K562 treated with DMSO at 1 percent for 4 hours (cell line): ENCODE measurements around the gene EIF1AD. TPM values are rescaled to one million over a fixed set of nuclear protein-coding genes. Genes with fewer than 3 reads are reported as not detected.

Experiments
- total RNA-seq: library from RNA; unstranded; fragments of 300-600 nt; gene quantifications from 2 replicates; pipeline ENCODE4 v1.2.3, GENCODE V29; 2022; ENCODE audit not compliant: insufficient read depth

EIF1AD gene, protein sequence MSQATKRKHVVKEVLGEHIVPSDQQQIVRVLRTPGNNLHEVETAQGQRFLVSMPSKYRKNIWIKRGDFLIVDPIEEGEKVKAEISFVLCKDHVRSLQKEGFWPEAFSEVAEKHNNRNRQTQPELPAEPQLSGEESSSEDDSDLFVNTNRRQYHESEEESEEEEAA
- total RNA-seq = 33.9 and 39.2 TPM in 2 replicates

DNA sequence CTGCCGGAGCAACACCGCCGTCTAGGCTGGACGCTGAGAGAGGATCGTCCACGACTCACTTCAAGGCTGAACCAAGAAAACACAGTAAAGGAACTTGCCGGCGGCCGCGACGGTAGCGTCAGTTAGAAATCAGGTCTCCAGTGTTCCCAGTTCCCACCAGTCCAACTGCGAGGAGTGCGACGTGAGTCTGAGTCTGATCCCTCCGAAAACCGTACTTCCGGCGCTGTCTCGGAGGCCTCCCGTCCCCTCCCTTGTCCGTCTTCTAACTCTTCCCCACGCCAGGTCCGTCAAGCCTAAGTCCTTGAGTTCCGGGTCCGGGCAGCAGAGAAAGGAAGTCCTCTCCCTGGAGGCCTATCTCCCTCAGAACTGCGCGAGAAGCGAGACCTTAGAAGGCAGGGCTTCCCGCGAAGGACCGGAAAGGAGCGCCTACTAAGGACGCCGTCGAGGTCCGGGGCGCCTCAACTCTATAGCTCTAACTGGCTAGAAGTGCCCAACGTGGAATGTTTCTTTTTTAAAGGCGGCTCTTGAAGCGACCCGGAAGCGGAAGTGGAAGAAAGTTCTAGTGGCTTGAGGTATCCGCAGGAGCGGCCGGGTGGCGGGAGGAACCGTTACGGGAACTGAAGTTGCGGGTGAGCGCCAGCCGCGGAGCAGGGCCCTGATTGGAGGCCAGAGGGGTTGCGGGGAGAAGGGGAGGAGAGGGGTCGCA is at the start of gene EIF1AD, which contains the start of gene BANF1:
Gene EIF1AD (minus strand): TSS at position 216 of the 706 bp plus-strand sequence. CDS start 1,768 bp downstream, outside the sequence.
Gene BANF1 (plus strand): TSS at position 562 of the 706 bp plus-strand sequence. CDS start 748 bp downstream, outside the sequence.

DNA sequence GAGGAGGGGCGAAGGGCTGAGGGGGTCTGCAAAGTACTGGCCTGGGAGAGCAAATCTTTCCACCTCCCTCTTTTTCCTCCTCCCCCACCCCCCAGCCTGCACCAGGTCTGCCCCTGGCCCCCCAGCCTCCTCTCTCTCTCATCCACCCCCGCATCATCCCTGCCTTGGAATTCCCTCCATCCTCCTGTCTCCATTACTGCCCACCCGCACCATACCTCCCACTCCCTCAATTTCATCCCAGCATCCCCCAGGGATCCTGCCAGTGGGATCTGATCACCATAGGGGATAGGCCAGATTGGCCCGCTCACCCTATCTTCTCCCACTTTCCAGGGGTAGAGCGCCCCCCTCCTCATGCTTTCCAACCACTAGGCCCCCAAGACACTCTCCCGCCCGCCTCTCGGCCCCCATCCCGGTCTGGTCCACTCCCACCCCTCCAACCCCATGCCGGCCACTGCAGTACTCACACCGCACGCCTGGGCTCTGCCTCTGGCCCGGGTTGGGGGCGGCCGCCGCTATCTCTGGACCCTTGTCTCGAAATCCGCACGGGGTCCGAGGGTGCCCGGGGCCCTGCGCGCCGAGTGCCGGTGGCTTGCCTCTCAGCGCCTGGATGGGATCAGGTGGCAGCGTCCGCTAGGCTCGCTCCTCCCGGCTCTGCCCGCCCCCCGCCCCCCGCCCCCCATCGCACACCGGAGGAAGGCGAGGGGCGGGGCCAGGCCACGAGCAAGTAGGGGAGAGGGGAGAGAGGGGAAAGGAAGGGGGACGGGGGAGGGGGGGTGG is 46.8 kb upstream of the EIF1AD start, which contains the start of gene GAL3ST3:
Gene GAL3ST3 (minus strand): TSS at position 615 of the 777 bp plus-strand sequence. CDS start 3,746 bp downstream, outside the sequence.

GRCh38 chr11:66026017-66026529 is 24.1 kb upstream of the EIF1AD start, which contains the start of gene CATSPER1:
Gene CATSPER1, minus strand, starts transcription at chr11:66026479. Its CDS starts 100 bp downstream, at chr11:66026379.

GRCh38 chr11:66011785-66012303 is 9.9 kb upstream of the EIF1AD start, which contains the start of gene CST6:
Gene CST6, plus strand, starts transcription at chr11:66012008. Its CDS starts 37 bp downstream, at chr11:66012045.

GRCh38 chr11:65961267-65962140 is 40.5 kb downstream of the EIF1AD start, which contains the start of gene SART1:
Gene SART1, plus strand, starts transcription at chr11:65961734. Its CDS starts 47 bp downstream, at chr11:65961781.

Other genes starting within 250 kb of the EIF1AD start
- 25.5 and 28.9 TPM in 2 replicates for gene AP5B1, start 221.2 kb downstream of the EIF1AD start, total RNA-seq
- not detected in 2 replicates for gene OVOL1, start 215.1 kb downstream of the EIF1AD start, total RNA-seq
- not detected in 2 replicates for gene SNX32, start 168.2 kb downstream of the EIF1AD start, total RNA-seq
- gene CFL1, start 144.0 kb downstream of the EIF1AD start, total RNA-seq = 715 and 721 TPM in 2 replicates
- 69.2 and 73.6 TPM in 2 replicates for gene MUS81, start 141.7 kb downstream of the EIF1AD start, total RNA-seq
- gene EFEMP2, start 129.4 kb downstream of the EIF1AD start, total RNA-seq = 2.3 TPM in 1 of 2 replicates, not detected in the other
- gene CTSW, start 122.3 kb downstream of the EIF1AD start, total RNA-seq = not detected in 2 replicates
- 49.6 and 55.0 TPM in 2 replicates for gene FIBP, start 113.7 kb downstream of the EIF1AD start, total RNA-seq
- gene CCDC85B, start 111.5 kb downstream of the EIF1AD start, total RNA-seq = 36.9 and 41.3 TPM in 2 replicates
- gene FOSL1, start 101.8 kb downstream of the EIF1AD start, total RNA-seq = 4.6 and 7.2 TPM in 2 replicates
- gene C11orf68, start 83.1 kb downstream of the EIF1AD start, total RNA-seq = 50.5 and 55.0 TPM in 2 replicates
- gene DRAP1, start 82.7 kb downstream of the EIF1AD start, total RNA-seq = 133 and 159 TPM in 2 replicates
- gene TSGA10IP, start 56.7 kb downstream of the EIF1AD start, total RNA-seq = not detected in 2 replicates
- gene SART1, start 40.4 kb downstream of the EIF1AD start, total RNA-seq = 64.4 and 73.6 TPM in 2 replicates
- 201 and 212 TPM in 2 replicates for gene BANF1, start 346 bp upstream of the EIF1AD start, total RNA-seq
- gene CST6, start 9.9 kb upstream of the EIF1AD start, total RNA-seq = not detected in 2 replicates
- not detected in 2 replicates for gene CATSPER1, start 24.3 kb upstream of the EIF1AD start, total RNA-seq
- gene GAL3ST3, start 47.0 kb upstream of the EIF1AD start, total RNA-seq = not detected in 2 replicates
- 197 and 236 TPM in 2 replicates for gene SF3B2, start 50.2 kb upstream of the EIF1AD start, total RNA-seq
- 26.7 and 27.9 TPM in 2 replicates for gene PACS1, start 68.1 kb upstream of the EIF1AD start, total RNA-seq